ENCODE results near the gene GJB4. TPM values are rescaled to one million over a fixed set of nuclear protein-coding genes. Genes with fewer than 3 reads are reported as not detected.

The GJB4 gene
- total and polyA plus RNA-seq, 12 donors: not detected

GRCh38 chr1:34754964-34755637 lies 4.4 kb upstream of the GJB4 start, which contains the start of gene GJB5:
GJB5 (plus strand) TSS chr1:34755047; CDS start chr1:34757331, 2,284 bp downstream.
- Histone ChIP-seq H3K27me3 (peaks cover 0 to 3% (median 0%) of the 10 kb centered on the region in 7 donors), H3K27ac (no peak within 1 kb of the TSS), H3K36me3 (no peaks in the 10 kb centered on the region), H3K4me1 (no peaks in the 10 kb centered on the region), H3K4me3 (no peak within 1 kb of the TSS), H3K9me3 (no peaks in the 10 kb centered on the region)
- DNase-seq: no peak
- TF ChIP-seq CTCF (IDR thresholded peaks at IDR 0.05): no peak
- 60 to 65% methylated on average over 13 of the region's 13 CpGs for WGBS, 2 donors
- intact Hi-C loops (cut with DNase I): no loop called here
- ATAC-seq: no peak

- no peak for DNase-seq
- no peak for ATAC-seq
- no peak for TF ChIP-seq CTCF (IDR thresholded peaks at IDR 0.05)
- intact Hi-C loops (cut with DNase I): no loop called here
- 92 to 93% methylated on average over 6 of the region's 6 CpGs for WGBS, 2 donors
- H3K36me3 ChIP-seq: no peaks in the 10 kb centered on the region
- no peak overlapping the region for H3K4me3 ChIP-seq
- H3K4me1 ChIP-seq: no peaks in the 10 kb centered on the region
- no peak overlapping the region for H3K27ac ChIP-seq
- peaks cover 0 to 3% (median 0%) of the 10 kb centered on the region in 7 donors for H3K27me3 ChIP-seq
- H3K9me3 ChIP-seq: no peaks in the 10 kb centered on the region
Observed at GRCh38 chr1:34755961-34756360, 3.6 kb upstream of the GJB4 start.

- no peak for ATAC-seq
- no peak for TF ChIP-seq CTCF (IDR thresholded peaks at IDR 0.05)
- H3K36me3 ChIP-seq: no peaks in the 10 kb centered on the region
- H3K9me3 ChIP-seq: no peaks in the 10 kb centered on the region
- no peaks in the 10 kb centered on the region for H3K4me1 ChIP-seq
- DNase-seq: no peak
- no peak overlapping the region for H3K4me3 ChIP-seq
- peaks cover 0 to 5% (median 0%) of the 10 kb centered on the region in 7 donors for H3K27me3 ChIP-seq
- H3K27ac ChIP-seq: no peak overlapping the region
- 84 to 87% methylated on average over 21 of the region's 21 CpGs for WGBS, 2 donors
- intact Hi-C loops (cut with DNase I): no loop called here
Observed at GRCh38 chr1:34757386-34757785, 2.2 kb upstream of the GJB4 start.

GRCh38 chr1:34758751-34759150 lies 789 bp upstream of the GJB4 start:
- DNase-seq: no peak
- 68 to 73% methylated on average over 4 of the region's 4 CpGs for WGBS, 2 donors
- no peaks in the 10 kb centered on the region for H3K9me3 ChIP-seq

More at GRCh38 chr1:34758751-34759150, 789 bp upstream of the GJB4 start:
- Histone ChIP-seq H3K27ac (no peak overlapping the region), H3K36me3 (no peaks in the 10 kb centered on the region), H3K4me1 (no peaks in the 10 kb centered on the region), H3K27me3 (peaks cover 0 to 15% (median 0%) of the 10 kb centered on the region in 7 donors), H3K4me3 (no peak overlapping the region)
- intact Hi-C loops (cut with DNase I): no loop called here
- ATAC-seq: no peak
- TF ChIP-seq CTCF (IDR thresholded peaks at IDR 0.05): no peak

All from heart right ventricle (tissue), 16 donors.